ENCODE data around the gene ZNF575. TPM values are rescaled to one million over a fixed set of nuclear protein-coding genes. Genes with fewer than 3 reads are reported as not detected.

ZNF575 gene
- total and polyA plus RNA-seq, 2 experiments from 2014 or later: 0.10 to 0.65 TPM

DNA sequence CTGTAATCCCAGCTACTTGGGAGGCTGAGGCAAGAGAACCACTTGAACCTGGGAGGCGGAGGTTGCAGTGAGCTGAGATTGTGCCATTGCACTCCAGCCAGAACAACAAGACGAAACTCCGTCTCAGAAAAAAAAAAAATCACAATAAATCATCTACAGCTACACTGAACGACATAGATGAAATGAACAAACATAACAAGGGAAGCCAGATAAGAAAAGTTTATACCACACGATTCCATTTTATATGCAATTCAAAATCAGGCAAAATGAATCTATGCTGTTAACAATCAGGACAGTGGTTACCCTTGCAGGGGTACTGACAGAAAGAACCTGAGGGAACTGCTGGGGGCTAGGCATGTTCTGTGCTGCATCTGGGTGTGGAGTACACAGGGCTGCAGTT is 36.7 kb downstream of the ZNF575 start:
- Histone ChIP-seq H3K27ac (ENCODE audit: low read depth) (peak overlapping the region; percentile 39; the same call in 1 of the 2 replicates), H3K4me3 (no peak overlapping the region), H3K9me2 (ENCODE audit: insufficient read depth) (no peaks in the 10 kb centered on the region), H3K36me3 (ENCODE audit: insufficient read depth) (no peaks in the 10 kb centered on the region), H3K4me2 (no peak overlapping the region), H3F3A (replicated peaks; ENCODE audit: low read depth) (no peaks in the 10 kb centered on the region), H3K4me1 (ENCODE audit: insufficient read depth) (peaks cover 1% of the 10 kb centered on the region; the same call in 1 of the 2 replicates), H4K20me1 (replicated peaks; ENCODE audit: insufficient read depth) (no peaks in the 10 kb centered on the region; the same call in 1 of the 2 replicates), H2AFZ (no peak overlapping the region), H3K79me2 (replicated peaks; ENCODE audit: insufficient read depth) (0 out of 2 replicates have a peak, but pooled peaks cover 10% of the 10 kb centered on the region), H3K27me3 (ENCODE audit: insufficient read depth) (no peaks in the 10 kb centered on the region)
- DNase-seq (ENCODE audit: low spot score) (no peak), ATAC-seq (no peak)
- Mint-ChIP-seq H3K27me3 (ENCODE audit: insufficient read depth, low read depth, poor library complexity) (no peaks in the 10 kb centered on the region), H3K27ac (peak overlapping the region; percentile 49; the same call in 1 of the 2 replicates), H3K9me3 (no peaks in the 10 kb centered on the region), H3K4me1 (peaks cover 5% of the 10 kb centered on the region), H3K36me3 (ENCODE audit: low read depth) (peaks cover 23% of the 10 kb centered on the region), H3K4me3 (no peak overlapping the region)
- TF ChIP-seq POLR2AphosphoS5 (IDR thresholded peaks at IDR 0.05; ENCODE audit: low read depth) (no peak), REST (IDR thresholded peaks at IDR 0.05; ENCODE audit: unreplicated experiment) (no peak), CTCF (conservative IDR thresholded peaks at IDR 0.05; ENCODE audit: low read depth in 2 of 2) (no peak), ZNF114 (CRISPR knock-in tag; IDR thresholded peaks at IDR 0.05) (no peak), JUNB (IDR thresholded peaks at IDR 0.05; ENCODE audit: unreplicated experiment) (no peak), NANOG (IDR thresholded peaks at IDR 0.05; ENCODE audit: borderline replicate concordance) (no peak), CREB1 (CRISPR knock-in tag; IDR thresholded peaks at IDR 0.05; ENCODE audit: low read depth) (no peak), ZNF331 (CRISPR knock-in tag; IDR thresholded peaks at IDR 0.05; ENCODE audit: low read depth) (no peak)
- TF ChIP-seq, protein P1, sequence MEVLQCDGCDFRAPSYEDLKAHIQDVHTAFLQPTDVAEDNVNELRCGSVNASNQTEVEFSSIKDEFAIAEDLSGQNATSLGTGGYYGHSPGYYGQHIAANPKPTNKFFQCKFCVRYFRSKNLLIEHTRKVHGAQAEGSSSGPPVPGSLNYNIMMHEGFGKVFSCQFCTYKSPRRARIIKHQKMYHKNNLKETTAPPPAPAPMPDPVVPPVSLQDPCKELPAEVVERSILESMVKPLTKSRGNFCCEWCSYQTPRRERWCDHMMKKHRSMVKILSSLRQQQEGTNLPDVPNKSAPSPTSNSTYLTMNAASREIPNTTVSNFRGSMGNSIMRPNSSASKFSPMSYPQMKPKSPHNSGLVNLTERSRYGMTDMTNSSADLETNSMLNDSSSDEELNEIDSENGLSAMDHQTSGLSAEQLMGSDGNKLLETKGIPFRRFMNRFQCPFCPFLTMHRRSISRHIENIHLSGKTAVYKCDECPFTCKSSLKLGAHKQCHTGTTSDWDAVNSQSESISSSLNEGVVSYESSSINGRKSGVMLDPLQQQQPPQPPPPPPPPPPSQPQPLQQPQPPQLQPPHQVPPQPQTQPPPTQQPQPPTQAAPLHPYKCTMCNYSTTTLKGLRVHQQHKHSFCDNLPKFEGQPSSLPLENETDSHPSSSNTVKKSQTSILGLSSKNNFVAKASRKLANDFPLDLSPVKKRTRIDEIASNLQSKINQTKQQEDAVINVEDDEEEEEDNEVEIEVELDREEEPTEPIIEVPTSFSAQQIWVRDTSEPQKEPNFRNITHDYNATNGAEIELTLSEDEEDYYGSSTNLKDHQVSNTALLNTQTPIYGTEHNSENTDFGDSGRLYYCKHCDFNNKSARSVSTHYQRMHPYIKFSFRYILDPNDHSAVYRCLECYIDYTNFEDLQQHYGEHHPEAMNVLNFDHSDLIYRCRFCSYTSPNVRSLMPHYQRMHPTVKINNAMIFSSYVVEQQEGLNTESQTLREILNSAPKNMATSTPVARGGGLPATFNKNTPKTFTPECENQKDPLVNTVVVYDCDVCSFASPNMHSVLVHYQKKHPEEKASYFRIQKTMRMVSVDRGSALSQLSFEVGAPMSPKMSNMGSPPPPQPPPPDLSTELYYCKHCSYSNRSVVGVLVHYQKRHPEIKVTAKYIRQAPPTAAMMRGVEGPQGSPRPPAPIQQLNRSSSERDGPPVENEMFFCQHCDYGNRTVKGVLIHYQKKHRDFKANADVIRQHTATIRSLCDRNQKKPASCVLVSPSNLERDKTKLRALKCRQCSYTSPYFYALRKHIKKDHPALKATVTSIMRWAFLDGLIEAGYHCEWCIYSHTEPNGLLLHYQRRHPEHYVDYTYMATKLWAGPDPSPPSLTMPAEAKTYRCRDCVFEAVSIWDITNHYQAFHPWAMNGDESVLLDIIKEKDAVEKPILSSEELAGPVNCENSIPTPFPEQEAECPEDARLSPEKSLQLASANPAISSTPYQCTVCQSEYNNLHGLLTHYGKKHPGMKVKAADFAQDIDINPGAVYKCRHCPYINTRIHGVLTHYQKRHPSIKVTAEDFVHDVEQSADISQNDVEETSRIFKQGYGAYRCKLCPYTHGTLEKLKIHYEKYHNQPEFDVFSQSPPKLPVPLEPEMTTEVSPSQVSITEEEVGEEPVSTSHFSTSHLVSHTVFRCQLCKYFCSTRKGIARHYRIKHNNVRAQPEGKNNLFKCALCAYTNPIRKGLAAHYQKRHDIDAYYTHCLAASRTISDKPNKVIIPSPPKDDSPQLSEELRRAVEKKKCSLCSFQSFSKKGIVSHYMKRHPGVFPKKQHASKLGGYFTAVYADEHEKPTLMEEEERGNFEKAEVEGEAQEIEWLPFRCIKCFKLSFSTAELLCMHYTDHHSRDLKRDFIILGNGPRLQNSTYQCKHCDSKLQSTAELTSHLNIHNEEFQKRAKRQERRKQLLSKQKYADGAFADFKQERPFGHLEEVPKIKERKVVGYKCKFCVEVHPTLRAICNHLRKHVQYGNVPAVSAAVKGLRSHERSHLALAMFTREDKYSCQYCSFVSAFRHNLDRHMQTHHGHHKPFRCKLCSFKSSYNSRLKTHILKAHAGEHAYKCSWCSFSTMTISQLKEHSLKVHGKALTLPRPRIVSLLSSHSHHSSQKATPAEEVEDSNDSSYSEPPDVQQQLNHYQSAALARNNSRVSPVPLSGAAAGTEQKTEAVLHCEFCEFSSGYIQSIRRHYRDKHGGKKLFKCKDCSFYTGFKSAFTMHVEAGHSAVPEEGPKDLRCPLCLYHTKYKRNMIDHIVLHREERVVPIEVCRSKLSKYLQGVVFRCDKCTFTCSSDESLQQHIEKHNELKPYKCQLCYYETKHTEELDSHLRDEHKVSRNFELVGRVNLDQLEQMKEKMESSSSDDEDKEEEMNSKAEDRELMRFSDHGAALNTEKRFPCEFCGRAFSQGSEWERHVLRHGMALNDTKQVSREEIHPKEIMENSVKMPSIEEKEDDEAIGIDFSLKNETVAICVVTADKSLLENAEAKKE (CRISPR knock-in tag; IDR thresholded peaks at IDR 0.05): no peak

Measured in GM23338 (cell line).